Fibroblast of pulmonary artery (primary cell): Measurements from ENCODE around the gene LRRC26.

Source experiments
- DNase-seq: peaks from one replicate; pipeline ENCODE4 v3.0.0-alpha.2; 2010; ENCODE audit warnings: low read depth
- H3K4me3 ChIP-seq: replicated peaks from 2 replicates; pipeline ENCODE4 v1.5.1; 2011; ENCODE audit warnings: low read depth, mild to moderate bottlenecking, control low read depth, low read length, moderate library complexity
- CTCF ChIP-seq: IDR thresholded peaks from 2 replicates; pipeline ENCODE4 v1.5.1; 2011; ENCODE audit warnings: mild to moderate bottlenecking, control low read depth, low read length, inconsistent platforms; ENCODE audit errors: missing control alignments

LRRC26 gene

GRCh38 chr9:137204731-137205125 is 34.9 kb upstream of the LRRC26 start:
- H3K4me3 ChIP-seq = peak overlapping the region; percentile 91
- DNase-seq = no peak
- no peak for TF ChIP-seq CTCF

- H3K4me3 ChIP-seq = no peak overlapping the region
- no peak for DNase-seq
- TF ChIP-seq CTCF = no peak
Observed at GRCh38 chr9:137202966-137203365, 33.1 kb upstream of the LRRC26 start.

GRCh38 chr9:137201205-137201868 is 31.5 kb upstream of the LRRC26 start:
- TF ChIP-seq CTCF = no peak
- DNase-seq = no peak
- H3K4me3 ChIP-seq = peak overlapping the region; percentile 69

GRCh38 chr9:137200311-137201204 is 30.7 kb upstream of the LRRC26 start, which contains the start of gene TPRN:
TSS of gene TPRN (minus strand) at chr9:137200741. CDS start at chr9:137200711, 30 bp downstream.
- peak within 1 kb of the TSS; percentile 69 for H3K4me3 ChIP-seq
- TF ChIP-seq CTCF = no peak
- DNase-seq = peak; percentile 99

- peak overlapping the region; percentile 46 for H3K4me3 ChIP-seq
- TF ChIP-seq CTCF = no peak
- DNase-seq = peak; percentile 25
Observed at GRCh38 chr9:137199411-137200121, 29.7 kb upstream of the LRRC26 start.

- H3K4me3 ChIP-seq = peak overlapping the region; percentile 46
- TF ChIP-seq CTCF = no peak
- DNase-seq = no peak
Observed at GRCh38 chr9:137198902-137199283, 29.0 kb upstream of the LRRC26 start.
